Endothelial cell of umbilical vein (primary cell): ENCODE results near the gene DNAJC25.

ENCODE experiments used
- EZH2 ChIP-seq: IDR thresholded peaks from 2 replicates; pipeline ENCODE4 v1.6.1; 2012; ENCODE audit warnings: borderline replicate concordance, low read depth, mild to moderate bottlenecking, moderate library complexity, low read length, inconsistent platforms; ENCODE audit not compliant: severe bottlenecking
- JUN ChIP-seq: IDR thresholded peaks from 2 replicates; pipeline ENCODE4 v1.6.1; 2011; ENCODE audit warnings: borderline replicate concordance, low read depth; ENCODE audit not compliant: insufficient read length, insufficient read depth
- MYC ChIP-seq: IDR thresholded peaks from one replicate; pipeline ENCODE4 v1.6.1; 2011; ENCODE audit warnings: mild to moderate bottlenecking, low read depth, low read length
- POLR2A ChIP-seq: IDR thresholded peaks from 2 replicates; pipeline ENCODE4 v1.6.1; 2012; ENCODE audit warnings: low read depth, mild to moderate bottlenecking, control low read depth, low read length
- POLR2AphosphoS5 ChIP-seq: IDR thresholded peaks from 2 replicates; pipeline ENCODE4 v1.6.1; 2012; ENCODE audit warnings: low read depth, mild to moderate bottlenecking, control low read depth, low read length, moderate library complexity; ENCODE audit not compliant: insufficient read depth
- TF ChIP-seq, protein P1 (sequence below), 2 donors: IDR thresholded peaks; 1 replicate in 1 of 2; 2 replicates in 1 of 2; pipeline ENCODE4 v1.5.1; 2011; ENCODE audit warnings: low read length in 2 of 2, mild to moderate bottlenecking in 2 of 2, moderate library complexity in 2 of 2, control low read depth in 1 of 2, inconsistent platforms in 1 of 2, low read depth in 1 of 2; ENCODE audit not compliant: insufficient read depth in 1 of 2; ENCODE audit errors: extremely low read depth in 1 of 2
- TF ChIP-seq, protein P2 (sequence below): IDR thresholded peaks from 2 replicates; pipeline ENCODE4 v1.6.1; 2011; ENCODE audit not compliant: insufficient read depth, insufficient read length

DNA sequence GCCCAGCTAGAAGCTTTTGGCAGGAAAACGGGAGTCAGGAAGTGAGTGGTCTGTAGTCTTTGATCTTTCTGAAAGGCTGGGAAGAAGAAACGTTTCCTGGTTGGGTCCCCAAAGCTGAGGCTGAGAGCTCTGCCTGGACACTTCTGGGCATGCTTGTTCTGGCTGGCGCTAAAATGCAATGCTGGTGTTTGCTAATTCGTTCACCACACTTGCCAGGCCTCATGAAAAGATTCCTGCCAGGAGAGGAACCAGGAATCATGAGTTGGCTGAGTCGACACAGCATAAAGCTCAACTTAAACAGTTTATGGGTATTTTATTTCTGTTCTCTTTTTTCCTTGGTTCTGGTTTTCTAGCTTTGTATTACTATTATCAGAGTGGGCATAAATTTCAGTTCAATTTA lies 21.0 kb upstream of the DNAJC25 start:
- TF ChIP-seq, protein P1, sequence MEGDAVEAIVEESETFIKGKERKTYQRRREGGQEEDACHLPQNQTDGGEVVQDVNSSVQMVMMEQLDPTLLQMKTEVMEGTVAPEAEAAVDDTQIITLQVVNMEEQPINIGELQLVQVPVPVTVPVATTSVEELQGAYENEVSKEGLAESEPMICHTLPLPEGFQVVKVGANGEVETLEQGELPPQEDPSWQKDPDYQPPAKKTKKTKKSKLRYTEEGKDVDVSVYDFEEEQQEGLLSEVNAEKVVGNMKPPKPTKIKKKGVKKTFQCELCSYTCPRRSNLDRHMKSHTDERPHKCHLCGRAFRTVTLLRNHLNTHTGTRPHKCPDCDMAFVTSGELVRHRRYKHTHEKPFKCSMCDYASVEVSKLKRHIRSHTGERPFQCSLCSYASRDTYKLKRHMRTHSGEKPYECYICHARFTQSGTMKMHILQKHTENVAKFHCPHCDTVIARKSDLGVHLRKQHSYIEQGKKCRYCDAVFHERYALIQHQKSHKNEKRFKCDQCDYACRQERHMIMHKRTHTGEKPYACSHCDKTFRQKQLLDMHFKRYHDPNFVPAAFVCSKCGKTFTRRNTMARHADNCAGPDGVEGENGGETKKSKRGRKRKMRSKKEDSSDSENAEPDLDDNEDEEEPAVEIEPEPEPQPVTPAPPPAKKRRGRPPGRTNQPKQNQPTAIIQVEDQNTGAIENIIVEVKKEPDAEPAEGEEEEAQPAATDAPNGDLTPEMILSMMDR (IDR thresholded peaks at IDR 0.05; ENCODE audit: extremely low read depth in 1 of 2, insufficient read depth in 1 of 2, low read depth in 1 of 2, low read length in 2 of 2): no peak
- TF ChIP-seq, protein P2, sequence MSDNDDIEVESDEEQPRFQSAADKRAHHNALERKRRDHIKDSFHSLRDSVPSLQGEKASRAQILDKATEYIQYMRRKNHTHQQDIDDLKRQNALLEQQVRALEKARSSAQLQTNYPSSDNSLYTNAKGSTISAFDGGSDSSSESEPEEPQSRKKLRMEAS: no peak
- TF ChIP-seq MYC (no peak), JUN (no peak), POLR2A (no peak), EZH2 (no peak), POLR2AphosphoS5 (no peak)
